ENCODE results near the gene HS3ST3A1.
A peak's percentile ranks its signal among the peaks of the same experiment; 100 is the strongest.

DNA sequence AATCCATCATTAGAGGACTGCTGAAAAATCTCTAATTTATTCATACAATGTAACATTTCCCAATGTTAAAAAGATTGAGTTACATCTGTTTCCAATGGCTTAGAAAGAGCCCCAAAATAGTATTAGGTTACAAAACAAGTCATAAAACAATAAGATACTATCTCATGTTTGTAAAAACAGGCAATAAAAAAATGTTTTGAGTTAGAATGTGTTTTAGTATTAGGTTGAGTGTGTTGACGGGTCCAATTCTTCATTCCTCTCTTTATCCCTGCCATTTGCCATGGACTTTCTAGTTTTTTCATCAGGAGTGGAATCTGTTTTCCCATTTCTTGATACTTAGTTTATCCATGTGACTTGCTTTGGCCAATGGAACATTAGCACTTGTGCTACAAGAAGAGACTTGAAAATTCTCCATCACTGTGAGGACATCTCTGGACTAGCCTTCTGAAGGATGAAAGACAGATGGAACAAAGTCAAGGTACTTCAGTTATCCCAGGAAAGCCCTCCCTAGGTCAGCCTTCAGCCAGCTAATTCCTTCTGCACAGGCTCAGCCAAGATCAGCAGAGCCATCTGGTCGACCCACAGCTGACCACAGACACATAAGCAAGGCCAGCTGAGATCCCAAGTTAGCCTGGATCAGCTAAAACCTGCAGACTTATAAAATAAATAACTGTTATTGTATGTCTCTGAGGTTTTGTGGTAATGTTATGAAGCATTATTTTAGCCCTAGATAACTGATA is 83.3 kb downstream of the HS3ST3A1 start:
- no peak for TF ChIP-seq POLR2A (IDR thresholded peaks at IDR 0.05)
- TF ChIP-seq, protein P1, sequence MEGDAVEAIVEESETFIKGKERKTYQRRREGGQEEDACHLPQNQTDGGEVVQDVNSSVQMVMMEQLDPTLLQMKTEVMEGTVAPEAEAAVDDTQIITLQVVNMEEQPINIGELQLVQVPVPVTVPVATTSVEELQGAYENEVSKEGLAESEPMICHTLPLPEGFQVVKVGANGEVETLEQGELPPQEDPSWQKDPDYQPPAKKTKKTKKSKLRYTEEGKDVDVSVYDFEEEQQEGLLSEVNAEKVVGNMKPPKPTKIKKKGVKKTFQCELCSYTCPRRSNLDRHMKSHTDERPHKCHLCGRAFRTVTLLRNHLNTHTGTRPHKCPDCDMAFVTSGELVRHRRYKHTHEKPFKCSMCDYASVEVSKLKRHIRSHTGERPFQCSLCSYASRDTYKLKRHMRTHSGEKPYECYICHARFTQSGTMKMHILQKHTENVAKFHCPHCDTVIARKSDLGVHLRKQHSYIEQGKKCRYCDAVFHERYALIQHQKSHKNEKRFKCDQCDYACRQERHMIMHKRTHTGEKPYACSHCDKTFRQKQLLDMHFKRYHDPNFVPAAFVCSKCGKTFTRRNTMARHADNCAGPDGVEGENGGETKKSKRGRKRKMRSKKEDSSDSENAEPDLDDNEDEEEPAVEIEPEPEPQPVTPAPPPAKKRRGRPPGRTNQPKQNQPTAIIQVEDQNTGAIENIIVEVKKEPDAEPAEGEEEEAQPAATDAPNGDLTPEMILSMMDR (IDR thresholded peaks at IDR 0.05) = no peak
- peak; percentile 9 to 48 for TF ChIP-seq POLR2AphosphoS5 (IDR thresholded peaks at IDR 0.05; ENCODE audit: insufficient read depth in 1 of 2, low read depth in 1 of 2)

Data from vagina (tissue), 2 donors.